Measurements from ENCODE around the gene HDDC3. TPM values are rescaled to one million over a fixed set of nuclear protein-coding genes. Genes with fewer than 3 reads are reported as not detected.

Gene HDDC3
- polyA plus RNA-seq, 1 donor (not counting 4 experiments of a cell fraction or from before 2014, with no cell fraction given), result 11.8 TPM

GRCh38 chr15:90916461-90916860 is 15.9 kb downstream of the HDDC3 start:
- H3K4me2 ChIP-seq (ENCODE audit: control insufficient read depth, extremely low read depth, insufficient read depth, low read depth, low read length), result no peak overlapping the region
- no peaks in the 10 kb centered on the region for H3K79me2 ChIP-seq (ENCODE audit: control insufficient read depth, insufficient read depth, low read length)
- H3K36me3 ChIP-seq (ENCODE audit: control insufficient read depth in 2 of 2, extremely low read depth in 1 of 2, insufficient read depth in 2 of 2, low read length in 2 of 2), result peaks cover 18% of the 10 kb centered on the region in 2 experiments
- H3K9me3 ChIP-seq (ENCODE audit: control insufficient read depth, low read depth, low read length), result no peaks in the 10 kb centered on the region
- dilution Hi-C loops (cut with MboI; ENCODE audit: extremely low pct_ligation_motif_present, low sequenced_read_pairs), result no loop called here
- no peak overlapping the region for H3K27ac ChIP-seq (ENCODE audit: control insufficient read depth, insufficient read depth, low read length)
- no peak overlapping the region for H3K9ac ChIP-seq (ENCODE audit: control insufficient read depth, extremely low read depth, insufficient read depth, low read length)
- no peak for TF ChIP-seq CTCF (optimal IDR thresholded peaks at IDR 0.05 in 1 of 3, IDR thresholded peaks at IDR 0.05 in 1 of 3, conservative IDR thresholded peaks at IDR 0.05 in 1 of 3; ENCODE audit: extremely low read depth in 1 of 3, insufficient read depth in 2 of 3, low read length in 3 of 3)
- TF ChIP-seq EZH2 (IDR thresholded peaks at IDR 0.05; ENCODE audit: low read length), result no peak
- no peak for FAIRE-seq
- no peak for DNase-seq (ENCODE audit: low read depth, low spot score)
- no peaks in the 10 kb centered on the region for H4K20me1 ChIP-seq (ENCODE audit: control insufficient read depth, extremely low read depth, insufficient read depth, low read length)
- H3K4me3 ChIP-seq (ENCODE audit: control insufficient read depth in 2 of 3, extremely low read depth in 1 of 3, insufficient read depth in 2 of 3, low read depth in 1 of 3, low read length in 3 of 3), result no peak overlapping the region
- no peaks in the 10 kb centered on the region for H3K4me1 ChIP-seq (ENCODE audit: control insufficient read depth, extremely low read depth, insufficient read depth, low read length)
- H3K9me1 ChIP-seq (ENCODE audit: control insufficient read depth, extremely low read depth, insufficient read depth, low read length), result no peaks in the 10 kb centered on the region
- H3K27me3 ChIP-seq (ENCODE audit: control insufficient read depth, extremely low read depth, insufficient read depth, low read length), result no peaks in the 10 kb centered on the region
- H2AFZ ChIP-seq (ENCODE audit: control insufficient read depth, low read length), result no peak overlapping the region

GRCh38 chr15:90915808-90916440 is 16.4 kb downstream of the HDDC3 start:
- no peak overlapping the region for H3K27ac ChIP-seq (ENCODE audit: control insufficient read depth, insufficient read depth, low read length)
- no peak overlapping the region for H3K9ac ChIP-seq (ENCODE audit: control insufficient read depth, extremely low read depth, insufficient read depth, low read length)
- no peaks in the 10 kb centered on the region for H3K27me3 ChIP-seq (ENCODE audit: control insufficient read depth, extremely low read depth, insufficient read depth, low read length)
- no peaks in the 10 kb centered on the region for H3K79me2 ChIP-seq (ENCODE audit: control insufficient read depth, insufficient read depth, low read length)
- H3K9me3 ChIP-seq (ENCODE audit: control insufficient read depth, low read depth, low read length), result no peaks in the 10 kb centered on the region
- no peak overlapping the region for H3K4me3 ChIP-seq (ENCODE audit: control insufficient read depth in 2 of 3, extremely low read depth in 1 of 3, insufficient read depth in 2 of 3, low read depth in 1 of 3, low read length in 3 of 3)
- H3K4me2 ChIP-seq (ENCODE audit: control insufficient read depth, extremely low read depth, insufficient read depth, low read depth, low read length), result no peak overlapping the region
- no peaks in the 10 kb centered on the region for H3K9me1 ChIP-seq (ENCODE audit: control insufficient read depth, extremely low read depth, insufficient read depth, low read length)
- peaks cover 18 to 21% of the 10 kb centered on the region in 2 experiments for H3K36me3 ChIP-seq (ENCODE audit: control insufficient read depth in 2 of 2, extremely low read depth in 1 of 2, insufficient read depth in 2 of 2, low read length in 2 of 2)
- no peaks in the 10 kb centered on the region for H4K20me1 ChIP-seq (ENCODE audit: control insufficient read depth, extremely low read depth, insufficient read depth, low read length)
- no peaks in the 10 kb centered on the region for H3K4me1 ChIP-seq (ENCODE audit: control insufficient read depth, extremely low read depth, insufficient read depth, low read length)
- H2AFZ ChIP-seq (ENCODE audit: control insufficient read depth, low read length), result no peak overlapping the region
- TF ChIP-seq EZH2 (IDR thresholded peaks at IDR 0.05; ENCODE audit: low read length), result no peak
- no peak for TF ChIP-seq CTCF (optimal IDR thresholded peaks at IDR 0.05 in 1 of 3, IDR thresholded peaks at IDR 0.05 in 1 of 3, conservative IDR thresholded peaks at IDR 0.05 in 1 of 3; ENCODE audit: extremely low read depth in 1 of 3, insufficient read depth in 2 of 3, low read length in 3 of 3)
- DNase-seq (ENCODE audit: low read depth, low spot score), result no peak
- dilution Hi-C loops (cut with MboI; ENCODE audit: extremely low pct_ligation_motif_present, low sequenced_read_pairs), result no loop called here
- FAIRE-seq, result no peak
